ENCODE results near the gene SLC9A5. TPM values are rescaled to one million over a fixed set of nuclear protein-coding genes. Genes with fewer than 3 reads are reported as not detected.

The SLC9A5 gene
- total RNA-seq, 1 experiment from 2014 or later = 5.6 TPM

DNA sequence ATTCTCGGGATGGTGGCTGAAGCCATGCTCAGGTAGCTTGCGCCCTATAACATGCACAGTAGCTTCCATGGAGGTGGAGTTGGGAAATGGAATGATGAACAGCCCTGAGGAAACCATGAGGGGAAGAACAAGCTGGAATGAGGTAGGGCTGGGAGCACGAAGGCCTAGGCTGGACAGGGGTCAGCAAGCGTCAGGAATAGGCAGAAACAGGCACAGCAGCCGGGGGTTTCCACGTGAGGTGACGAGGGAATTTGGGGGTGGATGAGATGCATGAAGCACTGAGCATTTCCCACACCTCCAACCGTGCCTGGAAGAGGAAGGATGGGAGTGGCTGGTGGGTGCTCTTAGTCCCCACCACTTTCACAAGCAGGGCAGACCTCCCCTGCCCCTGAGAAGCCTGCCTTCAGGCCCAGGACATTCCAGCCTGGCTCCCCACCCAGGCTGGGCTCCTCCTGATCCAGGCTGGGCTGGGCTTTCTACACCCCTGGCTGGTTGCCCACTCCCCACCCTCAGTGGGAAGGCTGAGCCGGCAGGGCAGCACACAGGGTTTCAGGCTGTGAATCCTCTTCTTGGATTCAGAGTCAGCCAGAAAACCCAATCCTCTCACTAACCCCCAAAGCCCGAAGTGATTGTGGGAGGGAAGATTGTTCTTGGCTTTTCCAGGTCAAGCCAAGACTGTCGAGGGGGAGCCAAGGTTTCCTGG, 52.5 kb downstream of the SLC9A5 start:
- Histone ChIP-seq H3K36me3 (ENCODE audit: control insufficient read depth in 1 of 2, insufficient read depth in 2 of 2, low read length in 2 of 2) (no peaks in the 10 kb centered on the region), H4K20me1 (ENCODE audit: insufficient read depth) (no peaks in the 10 kb centered on the region), H3K9ac (ENCODE audit: low read length) (no peak overlapping the region), H3K9me2 (ENCODE audit: insufficient read depth) (no peaks in the 10 kb centered on the region), H3K79me2 (ENCODE audit: insufficient read depth, low read length) (no peaks in the 10 kb centered on the region), H3K9me3 (ENCODE audit: control insufficient read depth in 1 of 2, insufficient read depth in 1 of 2, low read depth in 1 of 2, low read length in 2 of 2) (no peaks in the 10 kb centered on the region; a peak in 1 of 4 replicates), H3K27me3 (ENCODE audit: insufficient read depth, low read length) (no peaks in the 10 kb centered on the region), H2AFZ (ENCODE audit: low read depth, low read length, poor library complexity, severe bottlenecking) (no peak overlapping the region), H3K4me2 (ENCODE audit: low read length) (no peak overlapping the region), H3K27ac (ENCODE audit: low read depth, low read length) (no peak overlapping the region), H3K4me3 (replicated peaks in 1 of 2; ENCODE audit: low read depth in 1 of 2, low read length in 2 of 2) (no peak overlapping the region), H3K4me1 (ENCODE audit: control insufficient read depth in 1 of 2, insufficient read depth in 2 of 2, low read length in 2 of 2) (peaks cover 4 to 12% of the 10 kb centered on the region in 2 experiments)
- intact Hi-C loops (cut with micrococcal nuclease) = no loop called here
- TF ChIP-seq, protein P1, sequence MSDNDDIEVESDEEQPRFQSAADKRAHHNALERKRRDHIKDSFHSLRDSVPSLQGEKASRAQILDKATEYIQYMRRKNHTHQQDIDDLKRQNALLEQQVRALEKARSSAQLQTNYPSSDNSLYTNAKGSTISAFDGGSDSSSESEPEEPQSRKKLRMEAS (IDR thresholded peaks at IDR 0.05) = no peak
- TF ChIP-seq, protein P2, sequence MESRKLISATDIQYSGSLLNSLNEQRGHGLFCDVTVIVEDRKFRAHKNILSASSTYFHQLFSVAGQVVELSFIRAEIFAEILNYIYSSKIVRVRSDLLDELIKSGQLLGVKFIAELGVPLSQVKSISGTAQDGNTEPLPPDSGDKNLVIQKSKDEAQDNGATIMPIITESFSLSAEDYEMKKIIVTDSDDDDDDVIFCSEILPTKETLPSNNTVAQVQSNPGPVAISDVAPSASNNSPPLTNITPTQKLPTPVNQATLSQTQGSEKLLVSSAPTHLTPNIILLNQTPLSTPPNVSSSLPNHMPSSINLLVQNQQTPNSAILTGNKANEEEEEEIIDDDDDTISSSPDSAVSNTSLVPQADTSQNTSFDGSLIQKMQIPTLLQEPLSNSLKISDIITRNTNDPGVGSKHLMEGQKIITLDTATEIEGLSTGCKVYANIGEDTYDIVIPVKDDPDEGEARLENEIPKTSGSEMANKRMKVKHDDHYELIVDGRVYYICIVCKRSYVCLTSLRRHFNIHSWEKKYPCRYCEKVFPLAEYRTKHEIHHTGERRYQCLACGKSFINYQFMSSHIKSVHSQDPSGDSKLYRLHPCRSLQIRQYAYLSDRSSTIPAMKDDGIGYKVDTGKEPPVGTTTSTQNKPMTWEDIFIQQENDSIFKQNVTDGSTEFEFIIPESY (IDR thresholded peaks at IDR 0.05; ENCODE audit: extremely low read depth, insufficient replicate concordance, low read length) = no peak
- TF ChIP-seq FOSL1 (IDR thresholded peaks at IDR 0.05; ENCODE audit: low read depth) (no peak), JUND (IDR thresholded peaks at IDR 0.05) (no peak), CBX3 (IDR thresholded peaks at IDR 0.05; ENCODE audit: low read depth) (no peak), ZFX (IDR thresholded peaks at IDR 0.05) (no peak), SIN3A (IDR thresholded peaks at IDR 0.05; ENCODE audit: low read depth) (no peak), ELF1 (IDR thresholded peaks at IDR 0.05; ENCODE audit: borderline replicate concordance, low read depth) (no peak), POLR2AphosphoS5 (IDR thresholded peaks at IDR 0.05; ENCODE audit: low read depth, low read length) (no peak), EZH2phosphoT487 (IDR thresholded peaks at IDR 0.05; ENCODE audit: borderline replicate concordance) (no peak), POLR2A (IDR thresholded peaks at IDR 0.05; ENCODE audit: borderline replicate concordance, extremely low read depth, insufficient read depth, insufficient read length) (no peak), EGR1 (IDR thresholded peaks at IDR 0.05; ENCODE audit: low read depth) (no peak), SP1 (IDR thresholded peaks at IDR 0.05; ENCODE audit: low read depth) (no peak), YY1 (IDR thresholded peaks at IDR 0.05; ENCODE audit: extremely low read depth, insufficient replicate concordance, low read depth, low read length) (no peak), SRF (IDR thresholded peaks at IDR 0.05; ENCODE audit: low read depth) (no peak), TCF7L2 (IDR thresholded peaks at IDR 0.05; ENCODE audit: borderline replicate concordance, extremely low read depth, insufficient read depth, insufficient read length) (no peak)
- TF ChIP-seq, protein P3, sequence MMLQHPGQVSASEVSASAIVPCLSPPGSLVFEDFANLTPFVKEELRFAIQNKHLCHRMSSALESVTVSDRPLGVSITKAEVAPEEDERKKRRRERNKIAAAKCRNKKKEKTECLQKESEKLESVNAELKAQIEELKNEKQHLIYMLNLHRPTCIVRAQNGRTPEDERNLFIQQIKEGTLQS (IDR thresholded peaks at IDR 0.05) = no peak
- TF ChIP-seq, protein P4, sequence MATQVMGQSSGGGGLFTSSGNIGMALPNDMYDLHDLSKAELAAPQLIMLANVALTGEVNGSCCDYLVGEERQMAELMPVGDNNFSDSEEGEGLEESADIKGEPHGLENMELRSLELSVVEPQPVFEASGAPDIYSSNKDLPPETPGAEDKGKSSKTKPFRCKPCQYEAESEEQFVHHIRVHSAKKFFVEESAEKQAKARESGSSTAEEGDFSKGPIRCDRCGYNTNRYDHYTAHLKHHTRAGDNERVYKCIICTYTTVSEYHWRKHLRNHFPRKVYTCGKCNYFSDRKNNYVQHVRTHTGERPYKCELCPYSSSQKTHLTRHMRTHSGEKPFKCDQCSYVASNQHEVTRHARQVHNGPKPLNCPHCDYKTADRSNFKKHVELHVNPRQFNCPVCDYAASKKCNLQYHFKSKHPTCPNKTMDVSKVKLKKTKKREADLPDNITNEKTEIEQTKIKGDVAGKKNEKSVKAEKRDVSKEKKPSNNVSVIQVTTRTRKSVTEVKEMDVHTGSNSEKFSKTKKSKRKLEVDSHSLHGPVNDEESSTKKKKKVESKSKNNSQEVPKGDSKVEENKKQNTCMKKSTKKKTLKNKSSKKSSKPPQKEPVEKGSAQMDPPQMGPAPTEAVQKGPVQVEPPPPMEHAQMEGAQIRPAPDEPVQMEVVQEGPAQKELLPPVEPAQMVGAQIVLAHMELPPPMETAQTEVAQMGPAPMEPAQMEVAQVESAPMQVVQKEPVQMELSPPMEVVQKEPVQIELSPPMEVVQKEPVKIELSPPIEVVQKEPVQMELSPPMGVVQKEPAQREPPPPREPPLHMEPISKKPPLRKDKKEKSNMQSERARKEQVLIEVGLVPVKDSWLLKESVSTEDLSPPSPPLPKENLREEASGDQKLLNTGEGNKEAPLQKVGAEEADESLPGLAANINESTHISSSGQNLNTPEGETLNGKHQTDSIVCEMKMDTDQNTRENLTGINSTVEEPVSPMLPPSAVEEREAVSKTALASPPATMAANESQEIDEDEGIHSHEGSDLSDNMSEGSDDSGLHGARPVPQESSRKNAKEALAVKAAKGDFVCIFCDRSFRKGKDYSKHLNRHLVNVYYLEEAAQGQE (IDR thresholded peaks at IDR 0.05; ENCODE audit: low read depth) = no peak
- ChIA-PET RAD21 (ENCODE audit: low non-redundant PET in 1 of 2, low total read pairs in 2 of 2, uncharacterized antibody in 2 of 2, unreplicated experiment in 2 of 2) (no interaction called here), CTCF (no interaction called here), POLR2A (no interaction called here)
- no peak for DNase-seq (ENCODE audit: low read depth, low spot score)
- ATAC-seq = no peak
- no TSS peak for BruUV-seq (replicated peaks)

Data from HCT116 (cell line).